Raji (cell line): ENCODE results near the gene PTPRG.

Experiments
- POLR2A ChIP-seq: IDR thresholded peaks from 2 replicates; pipeline ENCODE4 v1.6.1; 2011; ENCODE audit warnings: low read depth, low read length, control low read depth; ENCODE audit not compliant: insufficient read depth

PTPRG gene

DNA sequence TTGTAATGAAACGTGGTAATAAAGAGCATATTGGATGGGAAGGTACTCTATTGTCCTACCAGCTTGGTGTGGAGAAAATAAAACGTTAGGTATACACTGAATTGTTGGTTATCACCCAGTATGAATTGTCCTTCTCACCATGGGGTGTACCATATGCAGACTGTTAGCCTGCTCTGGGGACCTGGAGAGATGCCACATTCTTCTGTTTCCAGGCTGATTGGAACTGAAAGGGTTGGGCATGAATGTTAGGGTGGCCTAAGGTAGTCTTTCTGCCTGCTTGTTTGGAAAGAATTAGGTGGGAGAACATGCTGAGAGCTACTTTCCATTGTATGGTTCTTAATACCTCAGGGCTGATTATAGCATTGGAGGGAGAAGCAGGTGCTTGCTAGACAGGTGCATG, 340.6 kb downstream of the PTPRG start:
- TF ChIP-seq POLR2A = no peak

DNA sequence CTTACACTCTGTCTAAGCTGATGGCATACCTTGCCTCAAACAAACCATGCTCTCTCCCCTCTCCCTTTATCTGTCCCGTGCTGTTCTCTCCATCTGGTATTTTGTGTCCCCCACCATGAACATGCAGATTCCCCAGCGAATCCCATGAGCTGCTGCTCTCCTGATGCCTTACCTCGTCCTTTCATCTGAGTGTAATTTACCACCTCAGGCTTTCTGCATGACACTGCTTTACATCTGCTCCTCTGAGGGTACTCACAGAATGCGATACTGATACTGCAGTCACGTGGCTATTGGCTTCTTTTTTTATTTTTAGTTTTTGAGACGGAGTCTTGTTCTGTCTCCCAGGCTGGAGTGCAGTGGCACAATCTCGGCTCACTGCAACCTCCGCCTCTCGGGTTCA, 341.7 kb downstream of the PTPRG start:
- TF ChIP-seq POLR2A = no peak

DNA sequence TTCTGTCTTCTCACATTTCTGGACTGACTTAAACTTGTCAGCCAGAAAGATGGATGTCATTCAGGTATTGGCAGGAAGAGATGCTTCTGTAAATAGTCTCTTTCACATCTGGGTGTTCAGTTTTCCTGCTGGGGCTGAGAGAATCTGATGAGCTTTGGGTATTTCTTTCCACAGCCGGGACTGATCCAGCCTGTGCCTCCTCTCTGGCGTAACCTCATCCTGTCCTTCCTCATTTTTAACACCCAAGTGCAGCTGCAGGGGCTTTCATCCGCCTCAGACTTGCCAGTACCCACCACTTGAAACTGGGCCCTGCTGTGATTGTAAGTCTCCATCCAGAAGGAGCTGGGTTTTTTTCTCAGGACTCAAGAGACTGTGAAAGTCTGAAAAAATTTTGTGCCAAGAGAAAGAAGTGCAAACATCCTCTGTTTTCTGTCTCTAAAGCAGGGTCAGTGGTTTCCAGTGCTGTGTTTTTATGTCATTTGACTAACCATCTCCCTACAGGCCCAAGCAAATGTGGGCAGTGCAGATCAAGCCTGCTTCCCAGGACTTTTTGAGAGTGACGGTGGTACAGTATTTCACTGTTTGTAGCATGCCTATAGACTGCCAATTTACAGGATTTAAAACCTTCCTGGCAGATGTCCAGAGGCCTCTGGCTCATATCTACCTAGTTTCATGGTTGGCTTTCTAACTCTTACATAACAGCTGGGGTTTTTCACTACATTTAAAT, 342.7 kb downstream of the PTPRG start:
- TF ChIP-seq POLR2A = no peak

DNA sequence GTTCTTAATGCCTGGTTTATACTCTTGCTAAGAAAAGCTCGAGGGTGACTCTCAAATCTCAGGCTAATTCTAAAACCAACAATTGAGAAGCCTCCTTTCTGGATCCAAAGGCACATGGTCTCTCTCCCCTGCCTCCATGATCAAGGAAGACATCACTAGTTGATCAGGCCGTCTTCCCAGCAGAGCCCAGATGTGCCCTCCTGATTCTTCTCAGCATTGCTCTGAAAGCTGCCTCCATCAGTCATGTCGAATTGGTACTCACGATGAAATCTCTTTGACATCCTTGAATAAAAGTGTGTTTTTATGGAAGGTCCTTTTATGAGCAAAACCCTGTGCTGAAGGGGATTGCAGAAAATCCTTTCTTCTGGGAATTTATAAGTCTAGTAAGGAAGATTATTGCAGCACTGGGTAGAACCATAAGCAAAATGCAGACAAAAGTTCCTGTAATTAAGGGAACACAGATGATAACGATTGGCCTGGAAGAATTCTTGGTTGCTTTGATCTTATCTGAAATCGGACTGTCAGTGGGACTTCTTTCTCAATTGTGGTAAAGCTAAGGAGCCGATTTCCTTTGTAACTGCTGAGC, 345.9 kb downstream of the PTPRG start:
- no peak for TF ChIP-seq POLR2A

DNA sequence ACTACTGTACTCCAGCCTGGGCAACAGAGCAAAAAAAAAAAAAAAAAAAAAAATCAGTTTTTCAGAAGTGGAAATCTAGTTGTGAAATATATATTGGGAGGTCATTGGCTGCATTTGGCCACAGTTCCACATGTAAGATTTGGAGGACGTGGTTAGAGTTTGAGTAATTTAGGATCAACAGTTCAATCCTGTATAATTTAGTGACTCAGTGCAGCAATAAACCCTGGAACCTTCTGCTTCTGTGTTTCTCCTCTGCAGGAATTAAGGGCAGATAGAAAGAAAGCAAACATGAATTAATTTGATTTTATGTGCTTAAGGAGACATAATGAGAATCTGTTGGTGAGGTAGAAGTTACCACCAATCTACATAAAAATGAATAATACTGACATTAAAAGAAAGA, 347.0 kb downstream of the PTPRG start:
- no peak for TF ChIP-seq POLR2A

DNA sequence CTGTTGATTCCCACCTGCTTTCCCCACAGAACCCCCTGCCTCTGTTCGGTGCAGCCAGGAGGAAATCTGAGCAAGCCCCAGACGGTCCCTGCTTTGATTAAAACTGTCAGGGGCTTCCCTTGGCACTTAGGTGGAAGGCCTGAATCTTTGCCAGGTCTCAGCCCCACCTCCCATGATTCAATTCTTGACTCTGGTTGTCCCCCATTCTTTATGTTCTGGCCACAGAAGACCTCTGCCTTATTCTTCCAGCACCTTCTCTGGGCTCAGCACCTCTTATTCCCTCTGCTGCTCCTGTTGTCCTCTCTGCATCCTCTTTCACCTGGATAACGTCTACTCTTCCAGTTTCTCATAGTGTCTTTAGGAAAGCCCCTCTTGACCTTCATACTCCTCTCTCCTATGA, 349.4 kb downstream of the PTPRG start:
- TF ChIP-seq POLR2A = no peak

DNA sequence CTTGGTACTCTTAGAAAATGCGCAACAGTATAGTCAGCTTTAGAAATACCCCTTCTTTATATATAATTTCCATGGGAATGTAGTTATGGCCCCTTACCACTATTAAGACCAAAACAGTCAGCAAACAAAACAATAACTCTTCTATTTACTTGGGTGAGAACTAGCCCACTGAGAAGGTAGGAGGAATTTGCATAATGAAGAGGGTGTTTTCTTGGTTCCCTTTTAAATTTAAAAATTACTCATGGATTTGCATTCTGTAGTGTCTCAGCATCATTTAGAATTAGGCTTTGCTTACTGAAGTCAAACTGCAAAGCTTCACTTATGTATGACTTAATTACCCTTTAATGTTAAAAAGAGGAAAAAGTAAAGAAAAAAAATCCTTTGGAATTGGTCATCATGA, 350.8 kb downstream of the PTPRG start:
- TF ChIP-seq POLR2A = no peak

DNA sequence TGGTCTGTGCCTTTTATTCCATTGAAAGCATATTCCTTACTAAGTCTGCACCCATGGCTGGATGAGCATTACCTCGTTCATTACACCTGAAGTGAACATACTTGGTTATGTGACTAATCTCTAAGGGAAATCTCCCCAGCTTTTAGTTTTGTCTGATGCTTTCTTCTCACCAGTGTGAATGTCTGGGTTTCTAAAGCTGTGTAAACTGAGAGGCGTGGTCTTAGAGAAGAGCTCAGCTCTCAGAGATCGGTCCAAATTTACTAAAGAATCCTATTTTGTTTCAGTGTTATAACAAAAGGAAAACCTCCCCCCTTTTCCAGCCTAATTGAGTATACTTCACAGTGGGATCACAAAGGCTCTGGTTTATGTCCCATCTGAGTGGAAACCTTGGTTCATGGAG, 352.3 kb downstream of the PTPRG start:
- TF ChIP-seq POLR2A = no peak

DNA sequence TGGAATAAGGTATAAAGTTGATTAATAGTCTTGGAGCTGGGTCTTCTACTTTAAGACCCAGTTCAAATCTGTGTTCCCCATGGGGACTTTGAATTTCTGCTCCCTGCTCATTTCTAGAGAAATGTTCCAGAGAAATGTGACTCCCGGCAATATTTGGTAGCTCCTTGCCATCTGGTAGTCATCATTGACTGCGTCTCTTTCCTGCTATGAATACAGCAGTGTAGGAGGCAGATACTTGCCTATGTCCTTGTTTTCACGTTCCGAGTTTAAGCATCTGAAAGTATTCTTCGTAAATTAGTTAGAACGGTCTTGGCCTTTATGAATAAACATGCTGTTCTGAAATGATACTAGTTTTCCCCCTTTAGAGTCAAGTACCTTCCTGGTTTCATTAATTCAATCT, 352.9 kb downstream of the PTPRG start:
- TF ChIP-seq POLR2A = no peak

DNA sequence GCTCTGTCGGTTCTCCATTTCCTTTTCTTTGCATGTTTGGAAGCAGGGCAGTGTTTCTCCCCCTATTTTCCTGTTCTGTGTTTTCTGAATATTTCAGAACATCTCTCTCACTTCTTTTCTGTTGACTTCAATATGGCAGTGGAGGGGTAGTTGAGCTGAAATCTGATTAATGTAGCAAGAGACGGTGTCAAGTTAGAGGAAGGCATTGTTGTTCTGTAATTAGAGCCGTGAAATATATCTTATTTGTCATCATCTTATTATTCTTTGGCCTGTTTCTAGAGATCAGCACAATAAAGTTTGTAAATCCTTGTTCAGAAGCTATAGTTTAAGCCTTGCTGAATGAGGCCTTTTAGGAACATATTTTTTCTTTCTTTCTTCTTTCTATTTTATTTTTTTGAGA, 353.9 kb downstream of the PTPRG start:
- TF ChIP-seq POLR2A = no peak

DNA sequence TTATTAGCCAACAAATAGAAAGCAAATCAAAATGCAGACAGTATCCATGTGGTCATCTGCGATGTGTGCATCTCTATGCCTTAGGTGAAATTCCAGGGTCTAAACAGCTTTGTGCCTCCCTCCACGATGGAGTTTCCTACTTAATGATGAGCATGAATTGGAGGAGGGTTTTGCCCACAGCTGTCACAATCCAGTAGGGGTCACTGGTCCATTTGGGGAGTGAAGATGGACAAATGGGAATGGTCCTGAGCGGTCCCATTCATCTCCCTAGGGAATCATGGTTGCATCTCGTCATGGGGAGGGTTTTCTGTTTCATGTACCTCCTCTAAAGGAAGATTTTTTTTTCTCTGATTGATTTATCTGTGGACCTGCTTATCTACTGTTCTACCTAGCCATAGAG, 358.0 kb downstream of the PTPRG start:
- no peak for TF ChIP-seq POLR2A

DNA sequence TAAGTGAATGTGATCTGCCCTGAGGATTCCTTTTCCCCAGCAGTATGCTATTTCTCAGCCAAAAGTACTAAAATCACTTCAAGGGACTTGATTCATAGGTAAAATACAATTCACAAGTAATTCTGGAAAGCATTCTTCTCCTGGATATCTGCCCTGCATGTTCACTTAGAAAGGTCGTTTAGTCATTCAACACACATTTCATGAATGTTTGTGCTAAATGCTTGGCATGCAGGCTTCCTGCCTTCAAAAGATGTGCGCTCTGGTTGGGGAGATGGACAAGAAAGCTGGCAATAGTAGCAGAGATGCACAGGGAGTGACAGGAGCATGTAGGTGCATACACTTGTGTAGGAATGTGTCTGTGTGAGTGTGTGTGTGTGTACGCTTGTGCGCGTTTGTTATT, 360.7 kb downstream of the PTPRG start:
- TF ChIP-seq POLR2A = no peak

DNA sequence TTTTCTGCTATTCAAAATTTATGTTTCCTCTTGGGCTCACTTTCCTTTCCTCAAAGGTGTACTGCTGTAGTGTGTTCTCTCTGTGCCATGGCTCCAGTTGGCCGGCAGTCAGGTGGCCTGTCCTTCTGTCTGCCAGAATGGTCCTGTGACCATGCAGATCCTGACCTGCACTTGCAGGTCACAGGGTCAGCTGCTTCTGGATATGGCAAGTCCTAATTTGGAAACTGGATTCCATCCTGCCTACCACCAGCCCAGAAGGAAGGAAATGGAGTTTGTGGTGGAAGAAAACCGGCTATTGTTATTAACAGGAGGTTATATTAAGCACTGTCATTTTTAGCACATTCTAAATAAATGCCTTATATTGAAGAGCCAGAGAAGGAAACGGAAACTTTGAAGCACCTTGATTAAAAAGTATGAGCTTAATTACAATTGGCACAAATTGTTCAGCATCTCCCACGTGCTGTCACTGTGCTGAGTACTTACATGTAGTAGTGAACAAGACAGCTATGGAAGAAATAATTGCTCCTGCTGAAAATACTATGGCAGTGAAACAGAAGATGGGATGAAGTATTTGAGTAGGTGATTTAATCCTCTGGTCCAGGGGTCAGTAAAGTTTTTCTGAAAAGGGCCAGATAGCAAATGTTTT, 362.8 kb downstream of the PTPRG start:
- TF ChIP-seq POLR2A = no peak

DNA sequence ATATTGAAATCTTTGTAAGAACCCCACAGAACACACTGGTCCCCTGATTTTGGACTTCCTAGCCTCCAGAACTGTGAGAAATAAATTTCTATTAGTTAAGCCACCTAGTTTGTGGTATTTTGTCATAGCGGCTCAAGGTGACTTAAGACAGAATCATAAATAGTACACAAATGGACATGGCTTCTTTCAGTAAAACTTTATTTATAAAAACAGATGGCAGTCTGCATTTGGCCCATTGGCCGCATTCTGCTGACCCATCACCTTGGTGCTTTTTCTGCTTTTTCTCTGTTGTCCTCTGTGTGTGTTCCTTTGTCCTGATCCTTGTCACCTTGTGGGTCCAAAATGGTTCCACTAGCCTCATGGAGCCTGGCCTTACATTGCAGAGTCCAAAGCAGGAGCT, 363.6 kb downstream of the PTPRG start:
- no peak for TF ChIP-seq POLR2A

DNA sequence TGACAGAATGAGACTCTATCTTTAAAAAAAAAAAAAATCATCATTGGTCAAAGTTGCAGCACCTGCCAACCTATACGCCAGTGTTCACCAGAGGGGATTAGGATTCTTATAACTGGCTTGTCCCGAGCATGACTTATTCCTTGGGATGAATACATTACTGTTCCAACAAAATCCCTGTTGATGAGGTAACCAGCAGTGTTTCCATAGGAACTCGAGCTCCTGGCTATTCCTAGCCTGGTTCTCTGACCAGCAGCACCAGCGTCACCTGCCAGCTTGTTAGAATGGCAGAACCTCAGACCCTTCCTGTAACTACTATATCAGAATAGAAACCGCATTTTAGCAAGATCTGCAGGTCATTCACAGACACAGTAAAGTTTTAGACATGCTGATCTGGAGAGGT, 364.4 kb downstream of the PTPRG start:
- no peak for TF ChIP-seq POLR2A

DNA sequence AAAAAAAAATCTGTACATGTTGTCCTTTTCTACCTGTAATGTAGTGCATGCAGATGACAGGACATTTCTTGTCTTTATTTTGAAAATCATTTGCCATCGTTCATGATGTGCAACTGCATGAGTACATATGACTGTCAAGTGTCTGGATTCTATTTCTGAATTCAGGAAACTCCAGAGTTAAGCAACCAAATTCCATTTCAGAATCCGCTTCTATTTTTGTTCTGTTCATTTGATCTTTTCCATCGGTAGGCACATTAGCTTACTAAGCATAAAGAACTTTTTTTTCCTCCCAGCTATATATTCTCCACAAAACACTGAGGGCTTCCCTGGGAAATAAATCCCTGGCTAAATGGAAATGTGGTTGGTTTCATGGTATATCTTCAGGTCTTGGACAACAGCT, 365.6 kb downstream of the PTPRG start:
- TF ChIP-seq POLR2A = no peak

DNA sequence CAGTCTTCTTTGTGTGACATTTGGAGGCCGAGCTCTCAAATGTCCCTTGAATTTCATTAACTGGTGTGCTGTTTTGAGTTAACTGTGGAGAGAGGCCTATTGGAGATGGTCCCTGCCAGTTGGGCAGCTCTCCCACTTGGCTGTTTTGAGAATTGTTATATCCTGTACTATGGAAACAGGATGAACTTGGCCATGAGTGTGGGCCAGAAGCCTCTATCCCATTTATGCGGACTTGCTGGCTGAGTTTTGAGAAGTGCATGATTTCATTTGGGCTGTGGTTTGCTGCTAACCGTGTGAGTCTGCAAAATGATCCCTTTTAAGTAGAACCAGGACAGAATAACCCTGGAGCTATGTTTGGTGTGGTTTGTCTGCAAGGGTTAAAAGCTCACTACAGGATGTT, 366.0 kb downstream of the PTPRG start:
- TF ChIP-seq POLR2A = no peak

DNA sequence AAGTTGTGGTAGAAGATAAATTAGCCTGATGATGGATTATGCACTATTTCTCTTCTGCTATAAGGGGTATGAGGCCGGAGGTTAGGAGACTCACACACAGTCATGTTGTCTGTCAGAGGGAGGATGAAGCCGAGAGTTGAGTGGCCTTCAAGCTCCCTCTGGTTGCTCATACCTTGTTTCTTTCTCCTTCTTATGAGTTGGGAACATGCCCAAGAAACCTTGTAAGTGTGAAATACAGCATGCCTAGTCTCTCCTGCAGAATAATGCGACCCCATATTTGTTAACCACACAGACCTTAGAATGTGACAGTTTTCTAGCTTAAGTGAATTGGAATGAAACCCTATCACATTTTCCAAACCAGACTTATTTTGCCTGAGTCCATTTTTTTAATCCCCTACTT, 366.7 kb downstream of the PTPRG start:
- TF ChIP-seq POLR2A = no peak
